Stimulated activated CD8-positive, alpha-beta memory T cell treated with anti-CD3 and anti-CD28 coated beads, Interleukin-12 subunit alpha, Interleukin-12 subunit beta, amount 100 ng/mL, for 1 hour (primary cell): Measurements from ENCODE around the gene EXOC4.

Source experiments
- DNase-seq: peaks from one replicate; pipeline ENCODE4 v3.0.0-alpha.2; 2020; ENCODE audit warnings: low read depth

EXOC4 gene

DNA sequence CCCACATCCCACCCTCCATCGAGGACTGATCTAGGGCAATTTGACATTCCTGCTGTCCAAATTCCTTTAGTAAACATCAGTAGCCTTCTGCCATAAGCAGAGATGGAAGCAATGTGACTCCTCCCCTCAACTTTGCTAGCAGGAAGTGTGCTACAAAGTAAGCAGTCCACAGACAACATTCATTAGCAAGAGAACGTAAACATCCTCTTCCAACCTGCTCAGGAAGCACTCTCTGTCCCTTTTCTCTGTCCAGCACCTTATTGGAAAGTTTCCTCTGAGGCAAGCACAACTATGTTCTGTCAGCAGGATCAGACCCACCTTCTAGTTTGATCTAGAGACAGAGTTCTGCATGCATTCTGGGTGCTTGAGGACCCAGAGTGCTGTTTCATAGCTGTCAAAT lies 826.1 kb downstream of the EXOC4 start:
- no peak for DNase-seq

DNA sequence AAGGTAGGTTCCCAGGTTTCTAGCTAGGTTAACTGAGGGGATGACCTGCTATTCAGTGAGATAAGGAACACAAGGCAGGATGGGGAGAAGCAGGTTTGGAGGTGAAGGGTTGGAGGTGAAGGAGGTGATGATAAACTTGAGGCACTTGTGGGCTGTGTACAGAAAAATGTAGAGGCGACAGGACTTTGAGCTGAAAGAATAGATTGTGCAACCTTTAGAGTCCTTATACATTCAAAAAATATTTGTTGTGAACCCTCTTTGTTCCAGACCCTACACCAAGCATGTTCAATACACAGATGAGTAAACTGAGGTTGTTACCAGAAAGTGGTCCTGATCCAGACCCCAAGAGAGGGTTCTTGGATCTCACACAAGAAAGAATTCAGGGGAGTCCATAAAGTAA lies 828.8 kb downstream of the EXOC4 start:
- no peak for DNase-seq

DNA sequence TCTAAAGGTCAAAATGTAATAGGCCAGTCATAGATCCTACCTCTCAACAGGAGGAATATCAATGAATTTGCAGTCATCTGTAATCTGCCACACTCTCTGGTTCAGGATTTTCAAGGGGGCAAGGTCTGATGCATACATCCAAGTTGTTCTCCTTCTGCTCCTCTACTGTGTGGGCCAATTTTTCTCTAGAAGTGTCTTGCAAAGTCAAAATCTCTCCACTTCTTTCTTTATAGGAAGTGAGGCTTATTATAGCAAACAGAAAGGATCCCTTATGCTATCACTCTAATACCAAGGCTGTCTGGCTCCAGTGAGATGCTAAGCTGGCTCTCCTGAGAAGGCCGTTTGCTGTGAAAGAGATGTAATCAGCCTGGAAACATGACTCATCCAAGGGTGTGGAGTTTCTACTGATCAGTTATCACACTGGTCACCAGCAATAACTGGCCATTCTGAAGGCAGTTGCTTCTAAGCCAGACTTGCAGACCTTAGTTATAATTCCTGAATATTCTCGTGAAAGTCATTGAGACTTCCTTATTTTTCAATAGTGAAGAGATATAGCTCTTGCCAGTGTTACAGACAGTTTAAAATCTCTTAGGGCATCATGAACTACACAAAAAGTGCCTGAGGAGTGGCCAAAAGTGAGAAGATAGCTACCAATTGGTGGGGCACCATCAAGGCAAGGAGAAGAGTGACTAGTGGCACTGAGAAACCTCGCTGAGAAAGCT lies 831.0 kb downstream of the EXOC4 start:
- DNase-seq, result no peak

DNA sequence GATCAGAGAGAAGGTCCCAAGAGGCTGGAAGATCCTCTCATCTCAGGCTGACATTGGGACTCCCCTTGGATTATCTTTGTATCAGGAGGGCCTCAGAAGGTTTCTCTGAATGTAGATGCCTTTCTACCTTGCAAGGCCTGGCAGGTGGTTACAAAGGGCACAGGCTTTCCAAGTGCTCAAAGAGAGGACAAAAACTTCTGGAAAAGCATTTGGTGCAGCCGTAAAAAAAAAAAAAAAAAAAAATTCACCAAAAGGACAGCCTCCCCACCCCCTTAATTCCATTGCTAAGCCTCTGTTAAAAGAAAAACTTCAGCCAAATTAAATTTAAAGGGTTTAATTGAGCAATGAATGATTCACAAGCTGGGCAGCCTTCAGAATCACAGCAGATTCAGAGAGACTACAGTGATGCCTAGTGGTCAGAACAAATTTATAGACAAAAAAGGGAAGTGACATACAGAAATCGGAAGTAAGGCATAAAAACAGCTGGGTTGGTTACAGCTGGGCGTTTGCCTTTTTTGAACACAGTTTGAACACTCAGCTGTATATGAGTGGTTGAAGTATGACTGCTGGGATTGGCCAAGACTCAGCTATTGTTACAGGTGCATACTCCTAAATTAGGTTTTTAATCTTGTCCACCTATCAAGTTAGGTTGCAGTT lies 831.7 kb downstream of the EXOC4 start:
- DNase-seq, result no peak

DNA sequence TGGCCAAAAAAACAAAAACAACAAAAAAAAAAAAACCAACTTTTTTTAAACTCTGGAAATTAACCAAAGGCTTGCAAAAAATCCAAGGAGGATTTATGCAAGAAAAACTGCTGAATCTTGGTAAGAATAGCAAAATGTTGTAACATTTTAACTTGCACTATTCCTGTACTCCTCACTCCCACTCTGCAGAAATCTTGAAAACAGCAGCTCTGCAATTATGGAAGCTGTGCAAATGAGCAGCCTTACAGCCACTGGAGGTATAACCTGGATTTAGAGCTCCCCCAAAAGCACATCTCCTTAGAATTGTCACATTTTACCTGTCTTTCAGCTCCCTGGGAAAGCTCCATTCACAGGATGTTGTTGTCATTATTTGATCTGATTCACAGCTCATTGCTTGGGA lies 832.4 kb downstream of the EXOC4 start:
- DNase-seq, result no peak

DNA sequence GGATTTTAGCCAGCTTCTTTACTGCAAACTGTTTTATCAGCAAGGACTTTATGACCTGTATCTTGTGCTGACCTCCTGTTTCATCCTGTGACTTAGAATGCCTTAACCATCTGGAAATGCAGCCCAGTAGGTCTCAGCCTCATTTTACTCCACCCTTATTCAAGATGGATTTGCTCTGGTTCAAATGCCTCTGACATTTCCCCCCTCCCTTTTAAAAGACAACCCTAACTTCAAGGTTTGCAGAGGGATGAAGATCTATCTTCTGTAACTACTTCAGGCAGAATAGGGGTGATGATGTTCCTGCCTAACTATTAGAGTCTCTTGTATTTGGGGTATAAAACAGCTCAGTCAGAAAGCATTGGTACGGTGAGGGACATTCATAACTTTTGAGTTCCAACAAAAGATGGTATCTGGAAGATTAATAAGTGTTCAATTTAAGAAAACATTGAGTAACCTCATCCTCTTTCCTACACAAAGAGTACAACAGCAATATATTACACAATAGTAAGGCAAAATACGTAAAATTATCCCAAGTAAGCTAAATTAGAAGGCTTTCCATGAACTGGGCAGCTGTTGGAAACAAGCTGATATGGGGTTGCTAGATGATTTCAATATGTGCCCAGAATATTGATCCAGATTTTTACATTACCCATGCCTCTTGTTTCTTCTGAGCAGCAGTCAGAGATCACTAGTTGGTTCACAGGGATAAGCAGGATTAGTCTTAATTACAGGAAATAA lies 834.3 kb downstream of the EXOC4 start:
- no peak for DNase-seq

DNA sequence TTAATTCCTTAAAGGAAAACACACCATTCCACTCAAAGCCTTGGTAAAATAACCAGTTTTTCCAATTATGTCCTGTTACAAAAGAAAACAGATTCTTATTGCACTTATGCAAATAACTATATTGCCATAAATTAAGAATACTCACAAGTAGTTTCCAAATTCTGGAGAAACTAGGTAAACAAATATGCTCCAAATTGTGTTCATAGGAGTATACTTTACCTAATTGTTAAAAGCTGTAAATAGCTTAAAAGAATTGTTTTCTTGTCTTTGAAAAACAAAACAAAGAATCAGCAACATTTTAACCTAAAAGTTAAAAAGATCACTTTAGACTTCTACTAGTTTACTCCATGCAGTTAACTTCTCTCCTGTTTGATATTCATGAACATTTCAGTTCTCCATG lies 835.3 kb downstream of the EXOC4 start:
- no peak for DNase-seq

DNA sequence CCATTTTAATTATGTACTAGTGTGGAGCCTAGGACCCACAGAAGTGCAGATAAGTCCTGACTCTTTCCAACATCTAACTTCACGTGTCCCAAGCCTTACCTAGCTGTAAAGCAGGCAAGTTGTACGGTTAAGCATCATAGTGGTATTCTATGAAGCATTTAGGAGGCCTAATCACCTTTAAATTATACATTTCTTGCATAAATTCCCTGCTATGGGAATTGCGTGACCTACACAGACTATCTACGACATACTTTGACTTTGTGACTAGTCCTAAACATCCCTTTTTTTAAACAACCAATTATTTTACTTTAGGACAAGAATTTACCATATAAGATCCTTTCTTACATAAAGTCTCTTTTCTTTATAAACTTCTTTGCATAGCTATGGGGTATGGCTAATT lies 836.6 kb downstream of the EXOC4 start:
- no peak for DNase-seq

DNA sequence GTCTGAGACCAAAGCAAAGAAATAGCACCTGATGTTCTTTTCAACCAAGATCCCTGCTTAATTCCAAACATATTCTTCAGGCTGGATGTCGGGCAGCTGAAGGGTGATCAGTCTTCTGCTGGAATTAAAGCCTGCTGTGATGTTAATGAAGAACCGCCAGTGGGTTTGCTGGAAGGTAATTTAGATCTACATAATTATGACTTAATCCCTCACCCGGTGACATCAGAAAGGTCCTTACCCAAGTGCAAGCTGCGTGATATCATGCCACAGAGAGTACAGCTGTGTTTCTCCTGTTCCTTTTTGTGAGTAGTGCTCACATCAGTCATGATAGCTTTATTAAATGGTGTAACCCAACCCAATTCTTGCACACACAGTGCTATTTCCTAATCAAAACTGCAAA lies 845.2 kb downstream of the EXOC4 start:
- no peak for DNase-seq

DNA sequence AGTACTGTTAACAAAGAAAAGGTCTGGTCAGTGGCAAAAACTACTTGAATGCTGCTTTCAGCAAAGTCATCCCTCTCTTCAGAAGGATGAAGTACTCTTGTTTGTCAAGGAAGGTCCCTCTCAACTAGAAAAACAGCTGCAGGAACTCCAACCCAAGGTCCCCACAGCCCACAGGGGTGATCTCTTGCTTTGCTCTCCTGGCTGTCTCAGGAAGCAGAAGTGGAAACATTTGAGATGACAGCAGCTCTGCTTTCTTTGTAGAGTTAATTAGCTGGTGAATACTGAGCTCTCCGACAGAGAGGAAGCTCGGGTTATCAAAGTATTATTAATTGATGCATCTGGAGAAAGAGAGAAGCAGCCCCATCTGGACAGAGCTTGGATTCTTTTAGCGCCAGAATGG lies 848.8 kb downstream of the EXOC4 start:
- no peak for DNase-seq

DNA sequence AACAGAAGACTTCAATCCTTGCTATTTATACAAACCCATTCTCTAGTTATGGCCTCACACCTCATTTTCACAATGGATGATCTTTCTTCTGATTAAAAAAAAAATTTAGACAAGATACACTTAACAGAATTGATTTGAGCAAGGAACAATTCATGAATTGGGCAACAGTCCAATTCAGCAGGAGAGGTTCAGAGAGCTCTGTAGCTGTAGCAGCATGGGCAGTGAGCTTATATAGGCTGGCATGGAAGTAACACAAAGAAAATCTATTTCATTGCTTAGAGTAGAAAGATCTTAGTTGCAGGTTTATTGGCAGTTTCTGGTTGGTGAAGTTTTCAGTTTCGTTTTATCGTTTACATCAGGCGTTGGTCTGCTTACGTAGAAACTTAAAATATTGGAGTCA lies 851.3 kb downstream of the EXOC4 start:
- DNase-seq, result no peak

DNA sequence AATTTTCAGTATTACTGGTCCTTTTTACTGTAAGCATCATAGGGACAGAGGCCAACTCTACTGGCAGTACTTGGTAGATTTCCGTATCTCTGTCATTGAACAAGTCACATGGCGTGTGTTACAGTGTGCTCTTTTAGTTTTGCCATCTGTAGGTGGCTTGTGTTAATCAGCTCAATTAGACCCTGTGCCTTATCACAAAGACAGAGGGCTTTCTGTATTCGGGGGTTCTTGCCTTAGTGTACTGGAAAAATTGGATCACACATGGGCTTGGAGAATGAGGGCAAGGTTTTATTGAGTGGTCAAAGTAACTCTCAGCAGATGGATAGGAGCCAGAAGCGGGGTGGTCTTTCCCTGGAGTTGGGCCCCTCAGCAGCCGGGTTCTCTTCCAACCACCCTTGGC lies 853.0 kb downstream of the EXOC4 start:
- DNase-seq, result no peak

DNA sequence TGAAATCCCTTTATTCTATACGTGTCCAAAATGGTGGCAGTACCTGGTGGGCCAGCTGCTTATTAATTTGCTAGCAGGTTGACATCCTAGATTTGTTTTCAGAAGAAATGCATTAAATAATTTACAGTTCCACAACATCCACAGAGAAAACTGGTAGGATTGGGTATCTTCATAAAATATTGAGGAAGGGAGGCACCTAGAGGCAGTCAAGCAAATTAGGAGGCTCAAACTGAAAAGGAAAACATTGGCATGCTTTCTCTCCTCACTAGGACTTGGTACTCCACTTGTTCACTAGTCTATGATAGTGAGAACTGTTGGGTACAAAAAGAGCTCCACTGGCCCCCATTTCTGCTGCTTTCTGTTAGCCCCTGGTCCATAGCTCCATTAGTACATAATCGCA lies 855.9 kb downstream of the EXOC4 start:
- no peak for DNase-seq

DNA sequence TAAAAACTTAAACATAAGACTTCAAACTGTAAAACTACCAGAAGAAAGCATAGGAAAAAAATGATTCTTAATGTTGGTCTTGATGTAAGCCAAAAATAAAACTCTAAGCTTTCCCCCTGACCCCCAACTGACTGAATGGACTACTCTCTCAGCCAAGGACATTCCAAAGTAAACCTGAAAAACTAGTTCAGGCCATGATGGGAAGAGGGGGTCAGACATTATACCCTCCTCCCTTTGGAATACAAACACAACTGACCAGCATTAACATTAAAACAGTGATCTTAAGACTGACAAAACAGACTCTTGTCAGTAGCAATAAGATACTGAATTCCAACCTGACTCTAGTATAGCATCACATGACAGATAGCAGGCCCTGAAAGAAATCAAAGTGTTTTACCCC lies 860.8 kb downstream of the EXOC4 start:
- no peak for DNase-seq

DNA sequence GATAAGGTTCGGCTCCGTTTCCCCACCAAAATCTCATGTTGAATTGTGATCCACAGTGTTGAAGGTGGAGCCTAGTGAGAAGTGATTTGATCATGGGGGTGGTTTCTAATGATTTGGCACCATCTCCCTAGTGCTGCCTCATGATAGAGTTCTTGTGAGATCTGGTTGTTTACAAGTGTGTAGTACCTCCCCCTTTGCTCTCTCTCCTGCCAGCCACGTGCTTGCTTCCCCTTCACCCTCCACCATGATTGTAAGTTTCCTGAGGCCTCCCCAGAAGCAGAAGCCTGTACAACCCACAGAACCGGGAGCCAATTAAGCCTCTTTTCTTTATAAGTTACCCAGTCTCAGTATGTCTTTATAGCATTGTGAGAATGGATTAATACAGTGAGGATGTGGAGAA lies 862.1 kb downstream of the EXOC4 start:
- no peak for DNase-seq
